Activated B cell treated with CpG ODN at 0.5 μM for 24 hours (primary cell): ENCODE results near the gene DYRK1B. TPM values are rescaled to one million over a fixed set of nuclear protein-coding genes. Genes with fewer than 3 reads are reported as not detected.

Experiments used
- ATAC-seq: fragments of 200-7000 bp; cut with Tn5 transposase; one replicate; pipeline ENCODE4 v1.10.0; 2021; ENCODE audit warnings: low read depth, mild to moderate bottlenecking, moderate library complexity
- CTCF ChIA-PET: fragments of 350-600 bp; sonication (Branson Sonifier 250); formaldehyde crosslinking; loops from one replicate; lab custom pipeline; 2021; ENCODE audit warnings: antibody characterized with exemption; lab: Charles Lee
- POLR2A ChIA-PET: fragments of 350-600 bp; sonication (Branson Sonifier 250); formaldehyde crosslinking; loops from one replicate; lab custom pipeline; 2021; ENCODE audit warnings: antibody characterized with exemption; lab: Charles Lee
- DNase-seq: peaks from one replicate; pipeline ENCODE4 v3.0.0; 2022
- H3K27ac Mint-ChIP-seq: one replicate; pipeline ENCODE4 v1.8.0; 2020; ENCODE audit warnings: mixed read lengths
- H3K27me3 Mint-ChIP-seq: one replicate; pipeline ENCODE4 v1.8.0; 2021; ENCODE audit warnings: mixed read lengths
- H3K36me3 Mint-ChIP-seq: one replicate; pipeline ENCODE4 v1.8.0; 2021; ENCODE audit warnings: low read depth, mixed read lengths
- H3K4me1 Mint-ChIP-seq: one replicate; pipeline ENCODE4 v1.8.0; 2021; ENCODE audit warnings: mixed read lengths
- H3K4me3 Mint-ChIP-seq: one replicate; pipeline ENCODE4 v1.8.0; 2020; ENCODE audit warnings: mild to moderate bottlenecking, mixed read lengths
- H3K9me3 Mint-ChIP-seq: one replicate; pipeline ENCODE4 v1.8.0; 2020; ENCODE audit warnings: mixed read lengths
- CTCF ChIP-seq: fragments of 200-600 bp; IDR thresholded peaks from one replicate; pipeline ENCODE4 v1.8.0; 2022; ENCODE audit warnings: antibody characterized with exemption, mild to moderate bottlenecking
- intact Hi-C: fragments of 100-400 bp; cut with micrococcal nuclease; formaldehyde crosslinking; loops from one replicate; pipeline ENCODE4 v1.15.1; 2024
- total RNA-seq: library from RNA; stranded (reverse); gene quantifications from 2 replicates; pipeline ENCODE4 v1.2.3, GENCODE V29; 2022

DYRK1B gene
- total RNA-seq, 1 donor from 2014 or later: 17.2 TPM

GRCh38 chr19:39788244-39788643, 45.7 kb downstream of the DYRK1B start:
- Mint-ChIP-seq H3K9me3 (peaks cover 13% of the 10 kb centered on the region), H3K4me1 (peaks cover 3% of the 10 kb centered on the region), H3K36me3 (no peaks in the 10 kb centered on the region), H3K27me3 (peaks cover 28% of the 10 kb centered on the region), H3K4me3 (no peak overlapping the region), H3K27ac (no peak overlapping the region)
- intact Hi-C loops: no loop called here
- CTCF ChIA-PET: no interaction called here
- DNase-seq (no peak), ATAC-seq (no peak)
- TF ChIP-seq CTCF: no peak
- POLR2A ChIA-PET: no interaction called here

- ChIA-PET POLR2A (no interaction called here), CTCF (no interaction called here)
- intact Hi-C loops: no loop called here
- Mint-ChIP-seq H3K9me3 (no peaks in the 10 kb centered on the region), H3K4me1 (no peaks in the 10 kb centered on the region), H3K27ac (no peak overlapping the region), H3K27me3 (peaks cover 35% of the 10 kb centered on the region), H3K4me3 (no peak overlapping the region), H3K36me3 (no peaks in the 10 kb centered on the region)
- DNase-seq (no peak), ATAC-seq (no peak)
- no peak for TF ChIP-seq CTCF
Observed at GRCh38 chr19:39780894-39781293, 53.1 kb downstream of the DYRK1B start.

- H3K27me3 Mint-ChIP-seq: peaks cover 19% of the 10 kb centered on the region
- ChIA-PET CTCF (no interaction called here), POLR2A (no interaction called here)
- no peak within 1 kb of the TSS for H3K4me3 Mint-ChIP-seq
- H3K27ac Mint-ChIP-seq: no peak within 1 kb of the TSS
- intact Hi-C loops: no loop called here
- H3K4me1 Mint-ChIP-seq: no peaks in the 10 kb centered on the region
- no peak for DNase-seq
- H3K9me3 Mint-ChIP-seq: no peaks in the 10 kb centered on the region
- no peak for ATAC-seq
- no peak for TF ChIP-seq CTCF
- no peaks in the 10 kb centered on the region for H3K36me3 Mint-ChIP-seq
Observed at GRCh38 chr19:39778763-39779162, 55.2 kb downstream of the DYRK1B start, which contains the start of gene LEUTX. TSS of gene LEUTX (plus strand) at chr19:39778854. CDS start at chr19:39778921, 67 bp downstream.

Other genes with a start within 250 kb of the DYRK1B start
- gene LGALS13, start 231.6 kb downstream of the DYRK1B start, total RNA-seq: not detected in 2 replicates
- gene LGALS16, start 178.2 kb downstream of the DYRK1B start, total RNA-seq: not detected in 2 replicates
- gene LGALS14, start 129.7 kb downstream of the DYRK1B start, total RNA-seq: not detected in 2 replicates
- not detected in 2 replicates for gene CLC, start 96.1 kb downstream of the DYRK1B start, total RNA-seq
- gene LEUTX, start 55.3 kb downstream of the DYRK1B start, total RNA-seq: not detected in 2 replicates
- gene FBL, start 12.2 kb upstream of the DYRK1B start, total RNA-seq: 420 and 482 TPM in 2 replicates
- gene FCGBP, start 100.5 kb upstream of the DYRK1B start, total RNA-seq: 5.8 and 6.1 TPM in 2 replicates
- gene PSMC4, start 137.0 kb upstream of the DYRK1B start, total RNA-seq: 109 and 115 TPM in 2 replicates
- gene ZNF546, start 162.9 kb upstream of the DYRK1B start, total RNA-seq: 5.8 and 11.6 TPM in 2 replicates
- gene ZNF780B, start 222.1 kb upstream of the DYRK1B start, total RNA-seq: 36.4 and 51.1 TPM in 2 replicates